HS-27A (cell line): ENCODE results near the gene ELOVL5.
"Not testable (repeated sequence)": the region's sequence is repeated elsewhere in the genome, so short reads cannot be mapped to it uniquely, and the experiment has no call there.

Experiments
- DNase-seq: peaks from one replicate; pipeline ENCODE4 v3.0.0-alpha.2; 2012; ENCODE audit warnings: low read depth, missing footprints

ELOVL5 gene

GRCh38 chr6:53328375-53328774 is 20.4 kb downstream of the ELOVL5 start:
- DNase-seq, result no peak

DNA sequence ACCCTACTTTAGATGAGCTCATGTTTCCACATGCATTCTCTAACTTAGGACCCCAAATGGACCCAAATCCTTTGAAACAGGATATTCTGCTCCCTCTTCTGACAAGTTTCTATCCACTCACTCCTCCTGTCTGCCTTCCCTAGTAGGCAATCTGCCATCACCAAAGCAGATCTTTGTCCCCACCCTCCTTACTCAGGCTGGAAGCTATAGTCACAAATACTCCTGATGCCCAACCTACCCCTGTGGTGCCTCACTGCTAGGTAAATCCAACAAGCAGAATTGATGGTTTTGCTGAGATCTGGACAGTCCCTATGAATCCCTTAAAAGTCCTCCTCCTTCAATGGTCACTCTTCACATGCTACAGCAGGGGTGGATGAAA is 21.7 kb downstream of the ELOVL5 start:
- DNase-seq, result no peak

DNA sequence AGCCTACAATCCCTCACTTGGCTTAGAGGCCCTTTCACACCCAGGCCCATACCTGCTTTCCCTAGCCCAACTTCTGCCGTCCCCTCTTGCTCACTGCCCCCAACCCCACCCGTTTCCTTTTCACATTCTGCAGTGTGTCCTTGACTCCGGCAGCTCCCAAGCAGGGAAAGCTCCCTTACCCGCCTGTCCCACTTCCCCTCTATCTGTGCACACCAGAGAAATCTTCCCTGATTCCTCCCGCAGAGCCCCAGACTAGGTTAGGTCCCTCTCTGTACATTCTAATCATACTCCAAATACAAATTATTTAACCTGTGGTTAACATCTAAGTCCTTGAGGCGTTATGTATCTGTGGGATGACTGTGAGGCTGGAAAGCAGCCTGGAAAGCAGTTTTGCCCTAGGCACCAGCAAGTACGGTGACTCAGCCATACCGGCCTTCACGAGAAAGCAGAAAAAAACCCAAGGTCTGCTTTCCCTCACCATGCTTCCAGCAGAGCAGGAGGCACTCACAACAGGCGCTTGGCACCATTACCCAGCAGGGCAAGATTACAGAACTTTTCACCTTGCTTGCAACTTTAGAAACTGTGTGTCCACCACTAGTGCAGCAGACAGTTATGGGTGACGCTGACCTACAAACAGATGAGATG is 22.3 kb downstream of the ELOVL5 start:
- peak; percentile 31 for DNase-seq

GRCh38 chr6:53325785-53326184 is 23.0 kb downstream of the ELOVL5 start:
- DNase-seq, result no peak

- DNase-seq, result no peak
These were observed 26.3 kb downstream of the ELOVL5 start for GRCh38 chr6:53322188-53323029.

DNA sequence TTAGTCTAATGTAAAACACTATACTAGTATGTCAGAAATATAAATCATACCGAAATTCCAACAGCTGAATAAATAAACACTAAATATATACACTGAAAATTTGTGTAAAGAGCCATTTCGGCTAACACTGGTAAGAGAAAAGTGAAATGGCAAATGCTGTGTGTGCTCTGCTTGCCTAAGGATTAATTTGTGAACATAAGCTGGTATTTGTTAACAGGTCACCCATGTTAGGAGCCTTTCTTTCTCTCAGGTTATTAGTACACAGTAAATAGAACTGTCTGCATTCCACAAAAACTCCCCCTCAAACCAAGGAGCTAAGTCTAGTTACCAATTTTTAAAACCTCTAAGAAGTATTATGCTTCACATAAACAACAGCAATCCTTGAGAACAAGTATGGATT is 27.0 kb downstream of the ELOVL5 start:
- no peak for DNase-seq

DNA sequence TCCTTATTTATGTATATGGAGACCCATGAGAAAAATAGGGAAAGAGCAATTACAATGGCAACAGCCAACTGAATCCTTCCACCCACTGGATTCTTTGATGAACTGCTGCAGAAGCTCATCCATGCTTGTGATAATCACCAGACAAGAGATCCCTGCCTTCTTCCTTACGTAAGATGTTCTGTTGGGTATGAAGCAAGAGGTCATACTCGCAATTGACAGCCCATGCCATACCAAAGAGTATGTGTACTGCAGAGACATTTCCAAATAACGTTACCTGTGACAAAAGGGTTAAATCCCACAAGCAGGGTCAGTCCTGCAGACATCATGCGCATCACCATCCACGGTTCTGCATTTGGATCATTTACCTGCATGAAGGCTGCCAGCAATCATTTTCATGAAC is 27.8 kb downstream of the ELOVL5 start:
- no peak for DNase-seq

- no peak for DNase-seq
These were observed 30.3 kb downstream of the ELOVL5 start for GRCh38 chr6:53318429-53318828.

GRCh38 chr6:53317861-53318260 is 30.9 kb downstream of the ELOVL5 start:
- DNase-seq, result no peak

DNA sequence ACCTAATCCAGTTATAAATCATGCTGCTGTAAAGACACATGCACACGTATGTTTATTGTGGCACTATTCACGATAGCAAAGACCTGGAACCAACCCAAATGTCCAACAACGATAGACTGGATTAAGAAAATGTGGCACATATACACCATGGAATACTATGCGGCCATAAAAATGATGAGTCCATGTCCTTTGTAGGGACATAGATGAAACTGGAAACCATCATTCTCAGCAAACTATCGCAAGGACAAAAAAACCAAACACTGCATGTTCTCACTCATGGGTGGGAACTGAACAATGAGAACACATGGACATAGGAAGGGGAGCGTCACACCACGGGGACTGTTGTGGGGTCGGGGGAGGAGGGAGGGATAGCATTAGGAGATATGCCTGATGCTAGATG is 31.5 kb downstream of the ELOVL5 start:
- DNase-seq, result not testable (repeated sequence)

DNA sequence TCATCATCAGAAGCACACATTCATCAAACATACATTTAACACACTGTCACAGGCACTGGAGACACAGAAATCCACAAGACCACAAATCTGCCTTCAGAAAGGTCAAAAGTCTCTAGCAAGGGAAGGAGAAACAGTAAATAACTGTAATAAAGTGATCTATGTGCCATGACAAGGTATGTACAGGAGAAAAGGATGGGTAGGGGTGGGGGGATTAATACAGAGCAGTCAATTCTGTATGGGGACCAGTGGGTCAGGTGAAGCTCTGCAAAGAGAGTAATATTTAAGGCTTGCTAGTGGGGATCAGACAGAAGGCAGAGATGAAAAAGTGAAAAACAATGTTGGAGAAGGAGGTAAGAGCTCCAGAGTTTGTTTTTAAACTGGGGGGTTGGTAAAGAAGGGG is 32.6 kb downstream of the ELOVL5 start:
- DNase-seq, result no peak

DNA sequence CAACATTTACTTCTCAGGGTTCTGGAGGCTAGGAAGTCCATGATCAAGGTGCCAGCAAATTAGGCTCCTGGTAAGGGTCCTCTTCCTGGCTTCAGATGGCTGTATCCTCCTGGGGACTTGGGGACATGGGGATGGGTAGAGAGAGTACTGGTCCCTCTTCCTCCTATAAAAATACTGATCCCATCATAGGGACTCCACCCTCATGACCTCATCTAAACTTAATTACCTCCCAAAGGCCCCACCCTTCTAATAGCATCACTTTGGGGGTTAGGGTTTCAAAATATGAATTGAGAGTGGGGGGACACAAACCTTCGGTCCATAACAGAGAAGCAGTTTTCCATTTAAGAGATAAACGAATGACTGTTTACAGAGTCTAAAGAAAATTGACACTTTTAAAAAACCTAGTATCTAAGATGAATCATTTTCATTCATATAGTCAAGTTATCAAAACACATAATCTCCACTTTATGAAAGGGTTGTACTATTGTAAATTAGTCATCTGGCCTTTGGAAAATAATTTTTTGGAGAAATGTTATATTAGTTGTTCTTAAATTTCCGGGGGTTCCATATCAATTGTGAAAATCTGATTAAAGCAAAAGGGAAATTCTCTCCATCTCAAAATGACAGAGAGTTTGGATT is 33.5 kb downstream of the ELOVL5 start:
- DNase-seq, result no peak

- DNase-seq, result no peak
These were observed 34.9 kb downstream of the ELOVL5 start for GRCh38 chr6:53313784-53314400.

- no peak for DNase-seq
These were observed 36.4 kb downstream of the ELOVL5 start for GRCh38 chr6:53312355-53312754.

DNA sequence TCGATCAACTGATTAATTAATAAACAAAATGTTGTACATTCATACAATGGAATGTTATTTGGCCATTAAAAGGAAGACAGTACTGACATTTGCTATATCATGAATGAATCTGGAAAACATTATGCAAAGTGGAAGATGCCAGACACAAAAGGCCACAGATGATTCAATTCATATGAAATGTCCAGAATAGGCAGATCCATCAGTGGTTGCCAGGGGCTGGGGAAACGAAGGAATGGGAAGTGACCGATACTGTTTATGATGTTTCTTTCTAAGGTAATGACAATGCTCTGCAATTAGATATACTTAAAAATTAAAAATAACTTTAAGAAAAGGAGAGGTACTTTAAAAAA is 37.2 kb downstream of the ELOVL5 start:
- DNase-seq, result no peak

DNA sequence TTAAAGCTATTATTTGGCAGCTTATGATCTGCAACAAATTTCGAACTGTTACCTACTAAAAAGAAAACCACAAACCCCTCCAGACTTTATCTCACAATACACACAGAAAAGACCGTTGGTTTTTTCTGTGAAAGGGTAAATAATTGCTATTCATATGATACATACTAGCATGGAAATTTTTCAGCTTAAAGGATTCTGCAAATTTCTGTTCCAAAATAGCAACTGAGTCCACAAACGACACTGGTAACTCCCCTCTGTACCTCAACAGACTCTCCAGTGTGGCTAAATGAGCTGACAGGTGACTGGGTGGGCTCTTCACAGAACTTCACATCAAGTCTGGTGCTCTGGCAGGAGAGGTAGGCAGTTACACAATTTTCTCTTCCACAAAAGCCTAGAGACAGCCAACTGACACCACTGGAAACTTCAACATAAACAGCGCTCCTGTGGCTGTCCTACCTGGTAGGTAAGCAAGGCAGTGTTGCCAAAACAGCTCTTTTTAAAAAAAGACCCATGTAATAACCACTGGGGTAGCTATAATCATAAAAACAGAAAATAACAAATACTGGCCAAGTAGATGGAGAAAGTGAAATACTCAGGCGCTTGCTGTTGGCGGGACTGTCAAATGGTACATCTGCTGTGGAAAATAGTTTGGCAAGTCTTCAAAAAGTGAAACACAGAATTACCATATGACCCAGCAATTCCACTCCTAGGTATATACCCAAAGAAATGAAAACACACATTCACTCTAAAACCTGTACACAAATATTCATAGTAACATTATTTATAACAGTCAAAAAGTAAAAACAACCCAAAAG is 37.8 kb downstream of the ELOVL5 start:
- DNase-seq, result no peak

- no peak for DNase-seq
These were observed 38.8 kb downstream of the ELOVL5 start for GRCh38 chr6:53309901-53310300.

DNA sequence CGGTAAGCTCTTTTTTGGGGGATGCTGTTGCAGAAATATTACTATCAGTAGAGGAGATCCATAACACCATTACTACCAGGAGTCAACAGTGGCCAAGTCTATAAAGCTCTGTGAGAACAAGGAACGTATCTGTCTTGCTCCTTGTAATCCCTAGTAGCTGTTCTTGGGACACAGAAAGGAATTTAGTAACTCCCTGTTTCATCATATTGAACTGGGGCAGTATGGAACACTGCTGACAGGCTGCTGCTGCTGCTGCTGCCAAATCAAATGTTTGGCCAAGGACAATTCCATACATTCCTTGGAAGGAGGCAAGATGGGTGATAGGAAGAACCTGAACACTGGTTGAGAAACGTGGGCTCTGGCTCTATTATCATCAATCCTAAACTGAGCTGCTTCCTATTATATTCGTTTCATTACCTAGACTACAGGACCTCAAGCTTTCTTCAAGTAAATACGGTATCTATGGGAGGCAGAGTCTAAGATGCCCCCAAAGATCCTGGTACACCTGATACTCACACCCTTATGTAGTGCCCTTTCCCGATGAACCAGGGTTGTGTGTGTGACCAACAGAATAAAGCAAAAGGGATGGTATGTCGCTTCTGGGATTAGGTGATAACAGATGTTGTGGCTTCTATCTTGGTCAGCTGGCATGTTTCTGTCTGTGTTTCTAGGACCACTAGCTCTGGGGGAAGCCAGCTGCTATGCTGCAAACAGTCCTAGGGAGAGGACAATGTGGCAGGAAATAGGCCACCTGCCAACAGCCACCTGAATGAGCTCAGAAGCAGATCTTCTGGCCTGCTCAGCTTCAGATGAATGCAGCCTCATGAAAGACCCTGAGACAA is 39.5 kb downstream of the ELOVL5 start:
- DNase-seq, result no peak

DNA sequence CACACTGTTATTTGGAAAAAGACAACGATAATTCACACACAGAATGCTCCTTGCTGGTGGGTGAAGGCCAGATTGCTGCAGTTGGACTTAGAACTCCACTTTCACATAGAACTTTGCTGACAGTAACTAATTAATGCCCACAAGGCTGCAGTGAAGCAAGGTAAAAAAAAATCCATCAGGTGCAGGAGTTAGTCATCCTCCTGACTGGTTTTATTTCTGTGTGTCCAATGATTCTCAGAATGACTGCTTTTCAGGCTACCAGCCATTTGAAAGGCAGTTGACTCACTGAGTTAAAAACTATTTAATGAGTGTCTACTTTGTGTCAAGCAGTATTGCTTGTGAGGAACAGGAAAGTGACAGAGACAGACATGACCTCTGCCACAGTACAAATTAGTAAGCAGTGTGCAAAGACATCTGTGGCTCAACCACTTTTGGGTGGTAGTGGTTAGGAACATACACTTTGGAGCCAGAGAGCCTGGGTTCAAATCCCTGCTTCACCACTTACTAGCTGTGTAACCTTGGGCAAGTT is 41.9 kb downstream of the ELOVL5 start:
- DNase-seq, result no peak

DNA sequence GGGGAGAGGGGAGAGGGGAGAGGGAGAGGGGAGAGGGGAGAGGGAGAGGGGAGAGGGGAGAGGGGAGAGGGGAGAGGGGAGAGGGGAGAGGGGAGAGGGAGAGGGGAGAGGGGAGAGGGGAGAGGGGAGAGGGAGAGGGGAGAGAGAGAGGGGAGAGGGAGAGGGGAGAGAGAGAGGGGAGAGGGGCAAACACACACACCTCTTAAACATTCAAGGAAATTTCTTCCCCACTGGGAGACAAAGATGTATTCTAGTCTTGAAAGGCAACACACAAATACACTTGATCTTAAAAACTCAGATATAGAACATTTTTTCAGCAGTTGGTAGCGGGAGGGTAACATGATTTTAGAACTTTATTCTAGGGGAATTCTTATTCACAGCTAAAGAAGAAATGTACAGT is 42.5 kb downstream of the ELOVL5 start:
- DNase-seq, result not testable (repeated sequence)

GRCh38 chr6:53305506-53306005 is 43.2 kb downstream of the ELOVL5 start:
- not testable (repeated sequence) for DNase-seq
